Measurements from ENCODE around the gene TRERF1. TPM values are rescaled to one million over a fixed set of nuclear protein-coding genes. Genes with fewer than 3 reads are reported as not detected.
A peak's percentile ranks its signal among the peaks of the same experiment; 100 is the strongest.

The TRERF1 gene
- polyA plus RNA-seq, 1 donor (not counting 4 experiments of a cell fraction or from before 2014, with no cell fraction given), result 4.8 TPM

- H3K27ac ChIP-seq (ENCODE audit: control insufficient read depth, insufficient read depth, low read length), result peak overlapping the region; percentile 47
- no peaks in the 10 kb centered on the region for H3K27me3 ChIP-seq (ENCODE audit: control insufficient read depth, extremely low read depth, insufficient read depth, low read length)
- H3K9me1 ChIP-seq (ENCODE audit: control insufficient read depth, extremely low read depth, insufficient read depth, low read length), result no peaks in the 10 kb centered on the region
- dilution Hi-C loops (cut with MboI; ENCODE audit: extremely low pct_ligation_motif_present, low sequenced_read_pairs), result no loop called here
- FAIRE-seq (peak; percentile 68), DNase-seq (ENCODE audit: low read depth, low spot score) (no peak)
- H3K4me1 ChIP-seq (ENCODE audit: control insufficient read depth, extremely low read depth, insufficient read depth, low read length), result peaks cover 36% of the 10 kb centered on the region
- no peaks in the 10 kb centered on the region for H3K9me3 ChIP-seq (ENCODE audit: control insufficient read depth, low read depth, low read length)
- no peaks in the 10 kb centered on the region for H3K79me2 ChIP-seq (ENCODE audit: control insufficient read depth, insufficient read depth, low read length)
- H2AFZ ChIP-seq (ENCODE audit: control insufficient read depth, low read length), result peak overlapping the region; percentile 49
- H3K36me3 ChIP-seq (ENCODE audit: control insufficient read depth in 2 of 2, extremely low read depth in 1 of 2, insufficient read depth in 2 of 2, low read length in 2 of 2), result peaks cover 0 to 1% of the 10 kb centered on the region in 2 experiments
- H3K4me3 ChIP-seq (ENCODE audit: control insufficient read depth in 2 of 3, extremely low read depth in 1 of 3, insufficient read depth in 2 of 3, low read depth in 1 of 3, low read length in 3 of 3), result peak overlapping the region in 1 of 3 experiments; percentile 39
- H3K4me2 ChIP-seq (ENCODE audit: control insufficient read depth, extremely low read depth, insufficient read depth, low read depth, low read length), result peak overlapping the region; percentile 81
- TF ChIP-seq EZH2 (IDR thresholded peaks at IDR 0.05; ENCODE audit: low read length), result no peak
- peak in 1 of 3 experiments; percentile 12 for TF ChIP-seq CTCF (optimal IDR thresholded peaks at IDR 0.05 in 1 of 3, IDR thresholded peaks at IDR 0.05 in 1 of 3, conservative IDR thresholded peaks at IDR 0.05 in 1 of 3; ENCODE audit: extremely low read depth in 1 of 3, insufficient read depth in 2 of 3, low read length in 3 of 3)
- peak overlapping the region; percentile 36 for H3K9ac ChIP-seq (ENCODE audit: control insufficient read depth, extremely low read depth, insufficient read depth, low read length)
- no peaks in the 10 kb centered on the region for H4K20me1 ChIP-seq (ENCODE audit: control insufficient read depth, extremely low read depth, insufficient read depth, low read length)
Measured at GRCh38 chr6:42279966-42280629, 171.6 kb downstream of the TRERF1 start.

- Histone ChIP-seq H3K4me2 (ENCODE audit: control insufficient read depth, extremely low read depth, insufficient read depth, low read depth, low read length) (peak overlapping the region; percentile 60), H3K9me3 (ENCODE audit: control insufficient read depth, low read depth, low read length) (no peaks in the 10 kb centered on the region), H3K4me1 (ENCODE audit: control insufficient read depth, extremely low read depth, insufficient read depth, low read length) (peaks cover 36% of the 10 kb centered on the region), H4K20me1 (ENCODE audit: control insufficient read depth, extremely low read depth, insufficient read depth, low read length) (no peaks in the 10 kb centered on the region), H3K4me3 (ENCODE audit: control insufficient read depth in 2 of 3, extremely low read depth in 1 of 3, insufficient read depth in 2 of 3, low read depth in 1 of 3, low read length in 3 of 3) (peak overlapping the region in 1 of 3 experiments; percentile 20), H3K79me2 (ENCODE audit: control insufficient read depth, insufficient read depth, low read length) (no peaks in the 10 kb centered on the region), H3K27ac (ENCODE audit: control insufficient read depth, insufficient read depth, low read length) (peak overlapping the region; percentile 54), H2AFZ (ENCODE audit: control insufficient read depth, low read length) (no peak overlapping the region), H3K36me3 (ENCODE audit: control insufficient read depth in 2 of 2, extremely low read depth in 1 of 2, insufficient read depth in 2 of 2, low read length in 2 of 2) (peaks cover 0 to 1% of the 10 kb centered on the region in 2 experiments), H3K9ac (ENCODE audit: control insufficient read depth, extremely low read depth, insufficient read depth, low read length) (peak overlapping the region; percentile 22), H3K9me1 (ENCODE audit: control insufficient read depth, extremely low read depth, insufficient read depth, low read length) (no peaks in the 10 kb centered on the region), H3K27me3 (ENCODE audit: control insufficient read depth, extremely low read depth, insufficient read depth, low read length) (no peaks in the 10 kb centered on the region)
- TF ChIP-seq EZH2 (IDR thresholded peaks at IDR 0.05; ENCODE audit: low read length) (no peak), CTCF (optimal IDR thresholded peaks at IDR 0.05 in 1 of 3, IDR thresholded peaks at IDR 0.05 in 1 of 3, conservative IDR thresholded peaks at IDR 0.05 in 1 of 3; ENCODE audit: extremely low read depth in 1 of 3, insufficient read depth in 2 of 3, low read length in 3 of 3) (no peak)
- dilution Hi-C loops (cut with MboI; ENCODE audit: extremely low pct_ligation_motif_present, low sequenced_read_pairs), result no loop called here
- FAIRE-seq (peak; percentile 20), DNase-seq (ENCODE audit: low read depth, low spot score) (no peak)
Measured at GRCh38 chr6:42279144-42279781, 172.5 kb downstream of the TRERF1 start.

All from keratinocyte (primary cell).